HEK293 (cell line): ENCODE data around the gene SLC35F4.

Experiments
- YY1 ChIP-seq: fragments of 450-650 bp; formaldehyde crosslinking; IDR thresholded peaks from 2 replicates; pipeline ENCODE4 v1.5.1; 2018; ENCODE audit warnings: missing biosample characterization, missing genetic modification characterization
- ZNF155 ChIP-seq: fragments of 450-650 bp; formaldehyde crosslinking; IDR thresholded peaks from 2 replicates; pipeline ENCODE4 v1.5.1; 2016; ENCODE audit warnings: missing biosample characterization, missing genetic modification characterization
- ZNF23 ChIP-seq: fragments of 450-650 bp; formaldehyde crosslinking; IDR thresholded peaks from 2 replicates; pipeline ENCODE4 v1.5.1; 2016; ENCODE audit warnings: missing biosample characterization, missing genetic modification characterization, borderline replicate concordance
- ZNF274 ChIP-seq, 2 experiments: fragments of 200-500 bp in 1 of 2; fragments of 450-650 bp in 1 of 2; sonication (Bioruptor generic) in 1 of 2; formaldehyde crosslinking in 1 of 2; IDR thresholded peaks; 2 replicates each; pipeline versions ENCODE4 v1.5.1 to v1.6.1; 2014 to 2016; ENCODE audit warnings: borderline replicate concordance in 1 of 2, inconsistent platforms in 1 of 2, low read length in 1 of 2, missing biosample characterization in 1 of 2, missing genetic modification characterization in 1 of 2
- ZNF768 ChIP-seq: fragments of 450-650 bp; formaldehyde crosslinking; IDR thresholded peaks from 2 replicates; pipeline ENCODE4 v1.5.1; 2018; ENCODE audit warnings: missing biosample characterization, mild to moderate bottlenecking, missing genetic modification characterization
- ZNF785 ChIP-seq: fragments of 450-650 bp; formaldehyde crosslinking; IDR thresholded peaks from 2 replicates; pipeline ENCODE4 v1.5.1; 2016; ENCODE audit warnings: missing biosample characterization, missing genetic modification characterization
- ZNF792 ChIP-seq: fragments of 450-650 bp; formaldehyde crosslinking; IDR thresholded peaks from 2 replicates; pipeline ENCODE4 v1.5.1; 2016; ENCODE audit warnings: missing biosample characterization, missing genetic modification characterization
- ZNF843 ChIP-seq: fragments of 450-650 bp; formaldehyde crosslinking; IDR thresholded peaks from 2 replicates; pipeline ENCODE4 v1.5.1; 2016; ENCODE audit warnings: missing biosample characterization, missing genetic modification characterization
- ZSCAN16 ChIP-seq: fragments of 450-650 bp; formaldehyde crosslinking; IDR thresholded peaks from 2 replicates; pipeline ENCODE4 v1.5.1; 2016; ENCODE audit warnings: missing biosample characterization, missing genetic modification characterization
- TF ChIP-seq, protein P1 (sequence below): fragments of 450-650 bp; formaldehyde crosslinking; IDR thresholded peaks from 2 replicates; pipeline ENCODE4 v1.5.1; 2016; ENCODE audit warnings: missing biosample characterization, missing genetic modification characterization
- TF ChIP-seq, protein P2 (sequence below): fragments of 450-650 bp; formaldehyde crosslinking; IDR thresholded peaks from 2 replicates; pipeline ENCODE4 v1.5.1; 2016; ENCODE audit warnings: missing biosample characterization, missing genetic modification characterization

GRCh38 chr14:57809808-57810207, 56.1 kb downstream of the SLC35F4 start:
- TF ChIP-seq ZNF155 (tag by site-specific recombination) = no peak
- TF ChIP-seq, protein P1, sequence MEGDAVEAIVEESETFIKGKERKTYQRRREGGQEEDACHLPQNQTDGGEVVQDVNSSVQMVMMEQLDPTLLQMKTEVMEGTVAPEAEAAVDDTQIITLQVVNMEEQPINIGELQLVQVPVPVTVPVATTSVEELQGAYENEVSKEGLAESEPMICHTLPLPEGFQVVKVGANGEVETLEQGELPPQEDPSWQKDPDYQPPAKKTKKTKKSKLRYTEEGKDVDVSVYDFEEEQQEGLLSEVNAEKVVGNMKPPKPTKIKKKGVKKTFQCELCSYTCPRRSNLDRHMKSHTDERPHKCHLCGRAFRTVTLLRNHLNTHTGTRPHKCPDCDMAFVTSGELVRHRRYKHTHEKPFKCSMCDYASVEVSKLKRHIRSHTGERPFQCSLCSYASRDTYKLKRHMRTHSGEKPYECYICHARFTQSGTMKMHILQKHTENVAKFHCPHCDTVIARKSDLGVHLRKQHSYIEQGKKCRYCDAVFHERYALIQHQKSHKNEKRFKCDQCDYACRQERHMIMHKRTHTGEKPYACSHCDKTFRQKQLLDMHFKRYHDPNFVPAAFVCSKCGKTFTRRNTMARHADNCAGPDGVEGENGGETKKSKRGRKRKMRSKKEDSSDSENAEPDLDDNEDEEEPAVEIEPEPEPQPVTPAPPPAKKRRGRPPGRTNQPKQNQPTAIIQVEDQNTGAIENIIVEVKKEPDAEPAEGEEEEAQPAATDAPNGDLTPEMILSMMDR (tag by site-specific recombination) = no peak
- no peak for TF ChIP-seq ZSCAN16 (tag by site-specific recombination)
- TF ChIP-seq ZNF843 = no peak
- no peak for TF ChIP-seq YY1
- no peak for TF ChIP-seq ZNF274 (IDR thresholded peaks at IDR 0.05; ENCODE audit: low read length)
- no peak for TF ChIP-seq ZNF274 (tag by site-specific recombination; IDR thresholded peaks at IDR 0.05; ENCODE audit: borderline replicate concordance)
- TF ChIP-seq, protein P2, sequence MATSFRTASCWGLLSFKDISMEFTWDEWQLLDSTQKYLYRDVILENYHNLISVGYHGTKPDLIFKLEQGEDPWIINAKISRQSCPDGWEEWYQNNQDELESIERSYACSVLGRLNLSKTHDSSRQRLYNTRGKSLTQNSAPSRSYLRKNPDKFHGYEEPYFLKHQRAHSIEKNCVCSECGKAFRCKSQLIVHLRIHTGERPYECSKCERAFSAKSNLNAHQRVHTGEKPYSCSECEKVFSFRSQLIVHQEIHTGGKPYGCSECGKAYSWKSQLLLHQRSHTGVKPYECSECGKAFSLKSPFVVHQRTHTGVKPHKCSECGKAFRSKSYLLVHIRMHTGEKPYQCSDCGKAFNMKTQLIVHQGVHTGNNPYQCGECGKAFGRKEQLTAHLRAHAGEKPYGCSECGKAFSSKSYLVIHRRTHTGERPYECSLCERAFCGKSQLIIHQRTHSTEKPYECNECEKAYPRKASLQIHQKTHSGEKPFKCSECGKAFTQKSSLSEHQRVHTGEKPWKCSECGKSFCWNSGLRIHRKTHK = no peak
- no peak for TF ChIP-seq ZNF792 (tag by site-specific recombination)
- no peak for TF ChIP-seq ZNF785 (tag by site-specific recombination)
- no peak for TF ChIP-seq ZNF768
- no peak for TF ChIP-seq ZNF23 (tag by site-specific recombination)
